WERI-Rb-1 (cell line): Measurements from ENCODE around the gene DAZL.

Experiments
- DNase-seq: peaks from one replicate; pipeline ENCODE4 v3.0.0-alpha.2; 2020
- H3K27ac ChIP-seq: fragments of 250-450 bp; sonication (Bioruptor Pico); 2 replicates; pipeline ENCODE4 v1.5.1; 2020; ENCODE audit warnings: mild to moderate bottlenecking, moderate library complexity
- H3K27me3 ChIP-seq: fragments of 250-450 bp; sonication (Bioruptor Pico); 2 replicates; pipeline ENCODE4 v1.5.1; 2021; ENCODE audit warnings: mild to moderate bottlenecking, low read depth, moderate library complexity; ENCODE audit not compliant: insufficient read depth, severe bottlenecking
- H3K36me3 ChIP-seq: fragments of 250-450 bp; sonication (Bioruptor Pico); 2 replicates; pipeline ENCODE4 v1.5.1; 2020; ENCODE audit warnings: mild to moderate bottlenecking, moderate library complexity
- H3K4me3 ChIP-seq: 2 replicates; pipeline ENCODE4 v1.5.1; 2011; ENCODE audit warnings: low read depth, mild to moderate bottlenecking, control low read depth, low read length
- H3K9me3 ChIP-seq: fragments of 250-450 bp; sonication (Bioruptor Pico); 2 replicates; pipeline ENCODE4 v1.5.1; 2021; ENCODE audit warnings: mild to moderate bottlenecking, moderate library complexity; ENCODE audit not compliant: severe bottlenecking
- TF ChIP-seq, protein P1 (sequence below): IDR thresholded peaks from 2 replicates; pipeline ENCODE4 v1.5.1; 2011; ENCODE audit warnings: low read depth, mild to moderate bottlenecking, control low read depth, inconsistent platforms, low read length

The DAZL gene

GRCh38 chr3:16589867-16590624 lies 15.2 kb downstream of the DAZL start:
- no peak for DNase-seq
- H3K27ac ChIP-seq, result no peak overlapping the region
- no peaks in the 10 kb centered on the region for H3K27me3 ChIP-seq
- TF ChIP-seq, protein P1, sequence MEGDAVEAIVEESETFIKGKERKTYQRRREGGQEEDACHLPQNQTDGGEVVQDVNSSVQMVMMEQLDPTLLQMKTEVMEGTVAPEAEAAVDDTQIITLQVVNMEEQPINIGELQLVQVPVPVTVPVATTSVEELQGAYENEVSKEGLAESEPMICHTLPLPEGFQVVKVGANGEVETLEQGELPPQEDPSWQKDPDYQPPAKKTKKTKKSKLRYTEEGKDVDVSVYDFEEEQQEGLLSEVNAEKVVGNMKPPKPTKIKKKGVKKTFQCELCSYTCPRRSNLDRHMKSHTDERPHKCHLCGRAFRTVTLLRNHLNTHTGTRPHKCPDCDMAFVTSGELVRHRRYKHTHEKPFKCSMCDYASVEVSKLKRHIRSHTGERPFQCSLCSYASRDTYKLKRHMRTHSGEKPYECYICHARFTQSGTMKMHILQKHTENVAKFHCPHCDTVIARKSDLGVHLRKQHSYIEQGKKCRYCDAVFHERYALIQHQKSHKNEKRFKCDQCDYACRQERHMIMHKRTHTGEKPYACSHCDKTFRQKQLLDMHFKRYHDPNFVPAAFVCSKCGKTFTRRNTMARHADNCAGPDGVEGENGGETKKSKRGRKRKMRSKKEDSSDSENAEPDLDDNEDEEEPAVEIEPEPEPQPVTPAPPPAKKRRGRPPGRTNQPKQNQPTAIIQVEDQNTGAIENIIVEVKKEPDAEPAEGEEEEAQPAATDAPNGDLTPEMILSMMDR, result no peak
- H3K4me3 ChIP-seq, result no peak overlapping the region
- no peaks in the 10 kb centered on the region for H3K36me3 ChIP-seq
- no peaks in the 10 kb centered on the region for H3K9me3 ChIP-seq

- no peak for DNase-seq
- Histone ChIP-seq H3K9me3 (no peaks in the 10 kb centered on the region), H3K27me3 (no peaks in the 10 kb centered on the region), H3K27ac (no peak overlapping the region), H3K36me3 (no peaks in the 10 kb centered on the region), H3K4me3 (no peak overlapping the region)
- TF ChIP-seq, protein P1, result no peak
These were observed 16.1 kb downstream of the DAZL start for GRCh38 chr3:16589120-16589519.

- TF ChIP-seq, protein P1, result no peak
- H3K9me3 ChIP-seq, result no peaks in the 10 kb centered on the region
- no peaks in the 10 kb centered on the region for H3K27me3 ChIP-seq
- no peak overlapping the region for H3K27ac ChIP-seq
- no peaks in the 10 kb centered on the region for H3K36me3 ChIP-seq
- H3K4me3 ChIP-seq, result no peak overlapping the region
- DNase-seq, result no peak
These were observed 17.6 kb downstream of the DAZL start for GRCh38 chr3:16587681-16588060.

DNA sequence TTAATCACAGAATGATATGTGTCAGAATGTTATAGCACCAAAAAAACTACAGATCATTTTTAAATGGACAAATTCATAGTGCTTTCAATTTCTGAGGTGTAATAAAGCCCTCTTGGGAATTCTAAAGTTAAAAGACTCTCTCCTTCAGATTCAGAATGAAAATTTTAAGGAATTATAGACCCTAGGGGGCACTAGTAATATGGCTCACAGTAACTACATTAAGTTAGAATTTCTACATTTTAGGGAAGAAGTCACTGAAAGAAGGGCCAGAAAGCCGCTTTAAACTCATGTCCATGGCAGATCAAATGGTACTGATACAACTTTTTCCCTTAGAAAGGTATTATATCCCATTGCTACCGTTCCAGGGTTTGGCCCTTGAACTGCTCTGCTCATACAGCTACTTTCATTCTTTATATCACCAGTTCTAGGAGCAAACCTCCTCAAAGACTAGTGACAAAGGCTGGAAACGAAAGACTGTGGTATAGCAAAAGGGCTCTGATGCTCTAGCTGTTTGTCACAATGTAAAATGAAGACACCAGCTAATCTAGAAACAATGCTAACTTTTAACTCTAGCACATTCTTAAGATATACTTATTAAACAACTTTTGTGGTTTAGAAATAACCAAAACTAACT lies 18.1 kb downstream of the DAZL start:
- TF ChIP-seq, protein P1, result no peak
- H3K9me3 ChIP-seq, result no peaks in the 10 kb centered on the region
- DNase-seq, result no peak
- no peak overlapping the region for H3K4me3 ChIP-seq
- H3K36me3 ChIP-seq, result no peaks in the 10 kb centered on the region
- H3K27me3 ChIP-seq, result no peaks in the 10 kb centered on the region
- H3K27ac ChIP-seq, result no peak overlapping the region

DNA sequence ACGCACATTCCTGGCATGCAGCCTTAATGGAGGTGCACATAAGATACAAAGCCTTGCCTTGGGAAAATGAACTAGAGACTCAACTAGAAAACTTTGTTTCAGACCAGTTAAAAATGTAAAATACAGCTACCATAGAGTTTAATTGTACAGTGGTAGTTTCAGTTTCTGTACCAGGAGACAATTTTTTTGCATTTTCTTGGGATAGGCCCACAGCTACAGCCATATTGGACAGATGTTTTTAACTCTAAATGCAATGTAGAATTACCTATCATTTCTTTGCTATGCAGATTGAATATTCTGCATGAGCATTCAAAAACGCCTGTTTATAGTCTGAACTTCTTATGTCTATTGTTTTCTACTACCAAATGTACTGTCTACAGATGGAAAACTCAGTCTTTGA lies 20.3 kb downstream of the DAZL start:
- TF ChIP-seq, protein P1, result no peak
- DNase-seq, result no peak
- Histone ChIP-seq H3K27me3 (no peaks in the 10 kb centered on the region), H3K4me3 (no peak overlapping the region), H3K9me3 (no peaks in the 10 kb centered on the region), H3K27ac (no peak overlapping the region), H3K36me3 (no peaks in the 10 kb centered on the region)
